Pancreas (tissue), 10 donors: ENCODE data around the gene TNIP3. TPM values are rescaled to one million over a fixed set of nuclear protein-coding genes. Genes with fewer than 3 reads are reported as not detected.
A peak's percentile ranks its signal among the peaks of the same experiment; 100 is the strongest.

ENCODE experiments used
- ATAC-seq, 4 donors: fragments of 200-7000 bp; cut with Tn5 transposase; one replicate each; pipeline versions ENCODE4 v1.8.0 to v1.9.1; 2020; ENCODE audit warnings: mild to moderate bottlenecking in 4 of 4, moderate library complexity in 4 of 4
- DNase-seq, 6 donors: peaks; one replicate each; pipeline ENCODE4 v3.0.0-alpha.2; 2020
- FAIRE-seq: peaks from 2 replicates; lab custom pipeline; 2012; peaks lifted over from hg19 to GRCh38; lab: Jason Lieb, UNC
- H3K27ac ChIP-seq, 4 donors: fragments of 200-600 bp; sonication (generic); 1 replicate in 3 of 4; 2 replicates in 1 of 4; pipeline versions ENCODE4 v1.5.0 to v1.8.0; 2020
- H3K27me3 ChIP-seq, 4 donors: fragments of 200-600 bp; one replicate each; pipeline ENCODE4 v1.8.0; 2021
- H3K36me3 ChIP-seq, 3 donors: fragments of 200-600 bp; sonication (generic) in 1 of 3; one replicate each; pipeline versions ENCODE4 v1.5.0 to v1.8.0; 2020 to 2021
- H3K4me1 ChIP-seq, 3 donors: fragments of 200-600 bp; one replicate each; pipeline ENCODE4 v1.8.0; 2021
- H3K4me3 ChIP-seq, 4 donors: fragments of 200-600 bp; sonication (generic) in 2 of 4; one replicate each; pipeline versions ENCODE4 v1.5.0 to v1.8.0; 2020 to 2021
- H3K9me3 ChIP-seq, 4 donors: fragments of 200-600 bp; one replicate each; pipeline ENCODE4 v1.8.0; 2021
- CTCF ChIP-seq, 4 donors: fragments of 200-600 bp; sonication (generic) in 3 of 4; IDR thresholded peaks; one replicate each; pipeline versions ENCODE4 v1.5.0 to v1.8.0; 2021; ENCODE audit warnings: antibody characterized with exemption in 4 of 4
- WGBS, 2 donors: extraction: QIAGEN DNeasy Blood & Tissue Kit; methylation state at CpG; one replicate each; pipeline ENCODE4 v1.1.7; 2013; 5-methylcytosine and 5-hydroxymethylcytosine counted together
- intact Hi-C, 3 donors: fragments of 100-400 bp; cut with DNase I; formaldehyde crosslinking; loops; one replicate each; pipeline versions ENCODE4 v1.11.1 to v1.14.2; 2022
- polyA plus RNA-seq, 2 donors: library from polyadenylated mRNA; stranded (reverse); fragments of 200-250 nt; gene quantifications; one replicate each; pipeline ENCODE4 v1.2.3, GENCODE V29; 2013
- total RNA-seq, 6 donors: library from RNA; stranded (reverse); fragmentation: NEBNext Ultra II Directional in 4 of 6; extraction: Animal tissue kit (Norgen Biotek cat#: 25700) in 4 of 6; gene quantifications; one replicate each; pipeline versions ENCODE4 v1.2.1 to v1.2.4, GENCODE V29; 2021 to 2023
- donor health status: healthy with polysubstance abuse.
- donor health status: DM: no; HTN: no; CAD: no; lungs with moderate emphysema.
- donor health status: DM: no; HTN: no; CAD: no.
- donor health status: control.
- donor health status: control.
- donor health status: Bipolar disorder and iron deficiency.
- donor health status: DM: yes; HTN: yes; CAD: no.
- donor health status: DM: no; HTN: no; CAD: no.
- donor health status: DM: no; HTN: no; CAD: no.
- donor health status: DM: yes; HTN: yes; CAD: no.

TNIP3 gene
- total and polyA plus RNA-seq, 8 donors, result 0.31 TPM; not detected in 7

GRCh38 chr4:121114756-121115155 lies 49.4 kb downstream of the TNIP3 start:
- no peak overlapping the region for H3K27ac ChIP-seq
- H3K36me3 ChIP-seq, result no peaks in the 10 kb centered on the region
- no peak for ATAC-seq
- peaks cover 0 to 4% (median 0%) of the 10 kb centered on the region in 4 donors for H3K27me3 ChIP-seq
- no peaks in the 10 kb centered on the region for H3K9me3 ChIP-seq
- H3K4me3 ChIP-seq, result no peak overlapping the region
- no peak for FAIRE-seq
- WGBS, 2 donors, result 93 to 96% methylated on average over 1 of the region's 1 CpG
- DNase-seq, result no peak
- no peaks in the 10 kb centered on the region for H3K4me1 ChIP-seq
- intact Hi-C loops, result no loop called here
- TF ChIP-seq CTCF (IDR thresholded peaks at IDR 0.05), result no peak

- Histone ChIP-seq H3K27me3 (peaks cover 0 to 4% (median 0%) of the 10 kb centered on the region in 4 donors), H3K4me3 (no peak overlapping the region), H3K27ac (no peak overlapping the region), H3K4me1 (peaks cover 0 to 5% (median 0%) of the 10 kb centered on the region in 3 donors), H3K36me3 (no peaks in the 10 kb centered on the region), H3K9me3 (no peaks in the 10 kb centered on the region)
- FAIRE-seq (peak; percentile 82), ATAC-seq (no peak), DNase-seq (no peak)
- TF ChIP-seq CTCF (IDR thresholded peaks at IDR 0.05), result peak in 3 of 4 donors; percentile 13 to 30 (median 19)
- intact Hi-C loops, result no loop called here
Observed at GRCh38 chr4:121112530-121112929, 51.6 kb downstream of the TNIP3 start.

- intact Hi-C loops, result no loop called here
- FAIRE-seq, result no peak
- ATAC-seq, result peak; percentile 69 to 81 (median 78)
Observed at GRCh38 chr4:121108557-121108956, 55.6 kb downstream of the TNIP3 start.

GRCh38 chr4:121107507-121107906 lies 56.6 kb downstream of the TNIP3 start:
- no peaks in the 10 kb centered on the region for H3K36me3 ChIP-seq
- H3K27ac ChIP-seq, result no peak overlapping the region
- DNase-seq, result no peak
- FAIRE-seq, result no peak
- peaks cover 0 to 5% (median 0%) of the 10 kb centered on the region in 3 donors for H3K4me1 ChIP-seq
- no peak for ATAC-seq
- no peak overlapping the region for H3K4me3 ChIP-seq
- intact Hi-C loops, result no loop called here
- H3K9me3 ChIP-seq, result no peaks in the 10 kb centered on the region
- H3K27me3 ChIP-seq, result peaks cover 0 to 8% (median 0%) of the 10 kb centered on the region in 4 donors
- no peak for TF ChIP-seq CTCF (IDR thresholded peaks at IDR 0.05)
- WGBS, 2 donors, result 96 to 97% methylated on average over 4 of the region's 4 CpGs

More at GRCh38 chr4:121108557-121108956, 55.6 kb downstream of the TNIP3 start:
- H3K4me3 ChIP-seq, result no peak overlapping the region
- no peaks in the 10 kb centered on the region for H3K9me3 ChIP-seq
- no peak overlapping the region for H3K27ac ChIP-seq
- peaks cover 0 to 5% (median 0%) of the 10 kb centered on the region in 3 donors for H3K4me1 ChIP-seq
- DNase-seq, result peak in 2 of 6 donors; percentile 21 to 31
- TF ChIP-seq CTCF (IDR thresholded peaks at IDR 0.05), result no peak
- WGBS, 2 donors, result 55 to 56% methylated on average over 2 of the region's 2 CpGs
- peaks cover 0 to 8% (median 0%) of the 10 kb centered on the region in 4 donors for H3K27me3 ChIP-seq
- no peaks in the 10 kb centered on the region for H3K36me3 ChIP-seq

- 73 to 81% methylated on average over 2 of the region's 2 CpGs for WGBS, 2 donors
- Histone ChIP-seq H3K9me3 (no peaks in the 10 kb centered on the region), H3K4me1 (no peaks in the 10 kb centered on the region), H3K36me3 (no peaks in the 10 kb centered on the region), H3K27me3 (peaks cover 0 to 2% (median 0%) of the 10 kb centered on the region in 4 donors), H3K4me3 (no peak overlapping the region), H3K27ac (no peak overlapping the region)
- ATAC-seq, result no peak
- TF ChIP-seq CTCF (IDR thresholded peaks at IDR 0.05), result no peak
- intact Hi-C loops, result no loop called here
- no peak for DNase-seq
- FAIRE-seq, result no peak
Observed at GRCh38 chr4:121100093-121100775, 63.9 kb downstream of the TNIP3 start.
